ENCODE data around the gene FZD7.

The FZD7 gene

GRCh38 chr2:202040079-202040844 lies 6.6 kb downstream of the FZD7 start:
- TF ChIP-seq, protein P1, sequence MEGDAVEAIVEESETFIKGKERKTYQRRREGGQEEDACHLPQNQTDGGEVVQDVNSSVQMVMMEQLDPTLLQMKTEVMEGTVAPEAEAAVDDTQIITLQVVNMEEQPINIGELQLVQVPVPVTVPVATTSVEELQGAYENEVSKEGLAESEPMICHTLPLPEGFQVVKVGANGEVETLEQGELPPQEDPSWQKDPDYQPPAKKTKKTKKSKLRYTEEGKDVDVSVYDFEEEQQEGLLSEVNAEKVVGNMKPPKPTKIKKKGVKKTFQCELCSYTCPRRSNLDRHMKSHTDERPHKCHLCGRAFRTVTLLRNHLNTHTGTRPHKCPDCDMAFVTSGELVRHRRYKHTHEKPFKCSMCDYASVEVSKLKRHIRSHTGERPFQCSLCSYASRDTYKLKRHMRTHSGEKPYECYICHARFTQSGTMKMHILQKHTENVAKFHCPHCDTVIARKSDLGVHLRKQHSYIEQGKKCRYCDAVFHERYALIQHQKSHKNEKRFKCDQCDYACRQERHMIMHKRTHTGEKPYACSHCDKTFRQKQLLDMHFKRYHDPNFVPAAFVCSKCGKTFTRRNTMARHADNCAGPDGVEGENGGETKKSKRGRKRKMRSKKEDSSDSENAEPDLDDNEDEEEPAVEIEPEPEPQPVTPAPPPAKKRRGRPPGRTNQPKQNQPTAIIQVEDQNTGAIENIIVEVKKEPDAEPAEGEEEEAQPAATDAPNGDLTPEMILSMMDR (IDR thresholded peaks at IDR 0.05; ENCODE audit: low read depth, low read length): no peak
- no peak for DNase-seq (ENCODE audit: low read depth in 2 of 2)
- H3K4me3 ChIP-seq (replicated peaks in 1 of 2; ENCODE audit: low read depth in 2 of 2, low read length in 2 of 2): no peak overlapping the region

GRCh38 chr2:202042444-202042843 lies 8.8 kb downstream of the FZD7 start:
- TF ChIP-seq, protein P1 (IDR thresholded peaks at IDR 0.05; ENCODE audit: low read depth, low read length): no peak
- no peak for DNase-seq (ENCODE audit: low read depth in 2 of 2)
- H3K4me3 ChIP-seq (replicated peaks in 1 of 2; ENCODE audit: low read depth in 2 of 2, low read length in 2 of 2): no peak overlapping the region

GRCh38 chr2:202043475-202043874 lies 9.8 kb downstream of the FZD7 start:
- DNase-seq (ENCODE audit: low read depth in 2 of 2): no peak
- H3K4me3 ChIP-seq (replicated peaks in 1 of 2; ENCODE audit: low read depth in 2 of 2, low read length in 2 of 2): no peak overlapping the region
- TF ChIP-seq, protein P1 (IDR thresholded peaks at IDR 0.05; ENCODE audit: low read depth, low read length): no peak

GRCh38 chr2:202044777-202045176 lies 11.1 kb downstream of the FZD7 start:
- no peak for DNase-seq (ENCODE audit: low read depth in 2 of 2)
- no peak overlapping the region for H3K4me3 ChIP-seq (replicated peaks in 1 of 2; ENCODE audit: low read depth in 2 of 2, low read length in 2 of 2)
- TF ChIP-seq, protein P1 (IDR thresholded peaks at IDR 0.05; ENCODE audit: low read depth, low read length): no peak

- H3K4me3 ChIP-seq (replicated peaks in 1 of 2; ENCODE audit: low read depth in 2 of 2, low read length in 2 of 2): no peak overlapping the region
- TF ChIP-seq, protein P1 (IDR thresholded peaks at IDR 0.05; ENCODE audit: low read depth, low read length): no peak
- no peak for DNase-seq (ENCODE audit: low read depth in 2 of 2)
These were observed 12.9 kb downstream of the FZD7 start for GRCh38 chr2:202046572-202046971.

GRCh38 chr2:202049092-202049728 lies 15.6 kb downstream of the FZD7 start:
- TF ChIP-seq, protein P1 (IDR thresholded peaks at IDR 0.05; ENCODE audit: low read depth, low read length): no peak
- DNase-seq (ENCODE audit: low read depth in 2 of 2): no peak

More at GRCh38 chr2:202049092-202049728, 15.6 kb downstream of the FZD7 start:
- H3K4me3 ChIP-seq (replicated peaks in 1 of 2; ENCODE audit: low read depth in 2 of 2, low read length in 2 of 2): no peak overlapping the region
